Mesothelial cell of epicardium (in vitro differentiated cells): ENCODE data around the gene ESPNL. TPM values are rescaled to one million over a fixed set of nuclear protein-coding genes. Genes with fewer than 3 reads are reported as not detected.

ENCODE experiments used
- DNase-seq, 2 experiments: peaks; one replicate each; pipeline ENCODE4 v3.0.0; 2021; ENCODE audit warnings: low spot score in 2 of 2; ENCODE audit not compliant: unreplicated experiment in 2 of 2
- H3K27ac Mint-ChIP-seq: 2 replicates; pipeline ENCODE4 v1.8.0; 2021; ENCODE audit warnings: mixed read lengths
- H3K27me3 Mint-ChIP-seq: 2 replicates; pipeline ENCODE4 v1.8.0; 2021; ENCODE audit warnings: low read depth, mixed read lengths
- H3K36me3 Mint-ChIP-seq: 2 replicates; pipeline ENCODE4 v1.8.0; 2021; ENCODE audit warnings: mixed read lengths
- H3K4me1 Mint-ChIP-seq: 2 replicates; pipeline ENCODE4 v1.8.0; 2021; ENCODE audit warnings: mixed read lengths
- H3K4me3 Mint-ChIP-seq: 2 replicates; pipeline ENCODE4 v1.8.0; 2021; ENCODE audit warnings: mild to moderate bottlenecking, moderate library complexity, mixed read lengths
- H3K9me3 Mint-ChIP-seq: 2 replicates; pipeline ENCODE4 v1.8.0; 2021; ENCODE audit warnings: mixed read lengths
- total RNA-seq: library from RNA; stranded (reverse); gene quantifications from 3 replicates; pipeline ENCODE4 v1.2.1, GENCODE V29; 2021
- TF ChIP-seq, protein P1 (sequence below): fragments of 200-600 bp; sonication (generic); IDR thresholded peaks from one replicate; pipeline ENCODE4 v1.5.0; 2021; ENCODE audit warnings: antibody characterized with exemption; ENCODE audit not compliant: unreplicated experiment

The ESPNL gene
- total RNA-seq, 1 donor from 2014 or later: 0.38 TPM

- H3K9me3 Mint-ChIP-seq: no peaks in the 10 kb centered on the region
- H3K4me3 Mint-ChIP-seq: no peak overlapping the region
- no peaks in the 10 kb centered on the region for H3K27me3 Mint-ChIP-seq
- no peak overlapping the region for H3K27ac Mint-ChIP-seq
- peaks cover 47% of the 10 kb centered on the region for H3K36me3 Mint-ChIP-seq
- TF ChIP-seq, protein P1, sequence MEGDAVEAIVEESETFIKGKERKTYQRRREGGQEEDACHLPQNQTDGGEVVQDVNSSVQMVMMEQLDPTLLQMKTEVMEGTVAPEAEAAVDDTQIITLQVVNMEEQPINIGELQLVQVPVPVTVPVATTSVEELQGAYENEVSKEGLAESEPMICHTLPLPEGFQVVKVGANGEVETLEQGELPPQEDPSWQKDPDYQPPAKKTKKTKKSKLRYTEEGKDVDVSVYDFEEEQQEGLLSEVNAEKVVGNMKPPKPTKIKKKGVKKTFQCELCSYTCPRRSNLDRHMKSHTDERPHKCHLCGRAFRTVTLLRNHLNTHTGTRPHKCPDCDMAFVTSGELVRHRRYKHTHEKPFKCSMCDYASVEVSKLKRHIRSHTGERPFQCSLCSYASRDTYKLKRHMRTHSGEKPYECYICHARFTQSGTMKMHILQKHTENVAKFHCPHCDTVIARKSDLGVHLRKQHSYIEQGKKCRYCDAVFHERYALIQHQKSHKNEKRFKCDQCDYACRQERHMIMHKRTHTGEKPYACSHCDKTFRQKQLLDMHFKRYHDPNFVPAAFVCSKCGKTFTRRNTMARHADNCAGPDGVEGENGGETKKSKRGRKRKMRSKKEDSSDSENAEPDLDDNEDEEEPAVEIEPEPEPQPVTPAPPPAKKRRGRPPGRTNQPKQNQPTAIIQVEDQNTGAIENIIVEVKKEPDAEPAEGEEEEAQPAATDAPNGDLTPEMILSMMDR: no peak
- H3K4me1 Mint-ChIP-seq: peaks cover 2% of the 10 kb centered on the region
- DNase-seq: no peak
Measured at GRCh38 chr2:238180554-238180953, 80.4 kb downstream of the ESPNL start.

GRCh38 chr2:238182362-238182761 lies 82.2 kb downstream of the ESPNL start:
- no peak for DNase-seq
- no peaks in the 10 kb centered on the region for H3K27me3 Mint-ChIP-seq
- H3K9me3 Mint-ChIP-seq: no peaks in the 10 kb centered on the region
- H3K27ac Mint-ChIP-seq: no peak overlapping the region
- H3K4me3 Mint-ChIP-seq: no peak overlapping the region
- H3K4me1 Mint-ChIP-seq: no peaks in the 10 kb centered on the region
- TF ChIP-seq, protein P1: no peak
- peaks cover 47% of the 10 kb centered on the region for H3K36me3 Mint-ChIP-seq

Other genes with a start within 250 kb of the ESPNL start
- gene RAMP1, start 240.7 kb upstream of the ESPNL start, total RNA-seq: 2.0 to 2.1 TPM (median 2.0 TPM) in 3 replicates
- gene UBE2F, start 133.3 kb upstream of the ESPNL start, total RNA-seq: 31.9 to 36.4 TPM (median 33.4 TPM) in 3 replicates
- gene SCLY, start 39.3 kb upstream of the ESPNL start, total RNA-seq: 19.9 to 21.5 TPM (median 20.4 TPM) in 3 replicates
- 0.16 to 0.20 TPM (median 0.20 TPM) in 3 replicates for gene KLHL30, start 38.3 kb downstream of the ESPNL start, total RNA-seq
- gene ERFE, start 58.6 kb downstream of the ESPNL start, total RNA-seq: 0.50 to 0.85 TPM (median 0.66 TPM) in 3 replicates
- gene ILKAP, start 103.4 kb downstream of the ESPNL start, total RNA-seq: 48.6 to 54.0 TPM (median 50.8 TPM) in 3 replicates
- 4.2 to 5.1 TPM (median 4.3 TPM) in 3 replicates for gene HES6, start 139.7 kb downstream of the ESPNL start, total RNA-seq
- 11.4 to 12.7 TPM (median 11.7 TPM) in 3 replicates for gene PER2, start 188.3 kb downstream of the ESPNL start, total RNA-seq
- gene TRAF3IP1, start 220.2 kb downstream of the ESPNL start, total RNA-seq: 17.5 to 23.2 TPM (median 21.4 TPM) in 3 replicates